Limb (tissue), 2 donors: Measurements from ENCODE around the gene SAMD14.

Source experiments
- DNase-seq, 2 donors: peaks; one replicate each; pipeline ENCODE4 v3.0.0-alpha.2; 2016; ENCODE audit errors: extremely low spot score in 2 of 2

The SAMD14 gene

DNA sequence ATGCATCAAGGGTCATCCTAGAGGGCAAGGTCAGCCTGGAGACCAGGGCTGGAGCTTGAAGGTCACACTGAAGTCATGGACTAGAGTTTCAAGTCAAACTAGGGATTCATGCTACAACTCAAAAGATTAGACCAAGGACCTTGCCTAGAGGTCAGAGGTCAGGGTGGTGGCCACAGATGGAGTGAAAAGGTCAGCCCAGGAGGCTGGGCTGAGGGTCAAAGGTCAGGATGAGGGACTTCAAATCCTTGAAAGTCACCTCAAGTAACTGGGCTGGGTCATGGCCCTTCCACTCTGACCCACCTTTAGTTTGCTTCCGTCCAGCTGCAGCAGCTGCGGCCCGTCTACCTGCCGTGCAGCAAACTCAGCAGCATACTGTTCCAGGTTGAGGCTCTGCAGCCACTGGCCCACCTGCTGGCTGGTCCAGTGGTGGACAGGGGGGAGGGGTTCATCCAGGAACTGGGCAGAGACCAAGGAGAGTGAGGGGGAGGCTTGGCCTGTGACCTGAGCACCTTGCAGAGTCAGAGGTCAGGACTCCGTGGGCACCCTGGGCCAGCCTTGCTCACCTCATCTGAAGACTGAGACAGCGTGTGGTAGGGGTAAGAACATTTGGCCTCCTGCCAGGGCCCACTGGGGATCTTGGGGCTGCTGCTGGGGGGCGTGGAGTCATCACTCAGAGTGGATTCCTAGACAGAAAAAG lies 16.2 kb downstream of the SAMD14 start:
- no peak for DNase-seq

DNA sequence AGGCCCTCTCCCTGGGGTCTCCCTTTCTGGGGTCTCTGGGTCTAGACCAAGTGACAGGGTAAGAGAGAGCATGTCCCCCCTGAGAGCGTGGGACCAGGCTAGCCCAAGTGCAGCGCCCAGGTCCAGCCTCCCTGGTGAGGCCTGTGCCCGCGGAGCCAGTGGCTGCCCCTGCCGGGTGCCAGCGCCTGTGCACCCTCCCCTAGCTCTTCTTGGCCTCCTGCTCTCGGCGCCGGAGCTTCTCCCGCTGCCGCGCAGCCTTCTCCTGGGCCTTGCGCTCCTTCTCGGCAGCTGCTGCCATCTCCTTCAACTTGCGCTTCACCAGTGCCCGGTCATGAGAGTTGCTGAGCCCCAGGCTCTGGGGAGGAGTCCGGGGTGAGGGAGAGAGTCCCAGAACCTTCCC lies 17.3 kb downstream of the SAMD14 start:
- DNase-seq = no peak

GRCh38 chr17:50111673-50112655 lies 18.0 kb downstream of the SAMD14 start:
- DNase-seq = no peak

DNA sequence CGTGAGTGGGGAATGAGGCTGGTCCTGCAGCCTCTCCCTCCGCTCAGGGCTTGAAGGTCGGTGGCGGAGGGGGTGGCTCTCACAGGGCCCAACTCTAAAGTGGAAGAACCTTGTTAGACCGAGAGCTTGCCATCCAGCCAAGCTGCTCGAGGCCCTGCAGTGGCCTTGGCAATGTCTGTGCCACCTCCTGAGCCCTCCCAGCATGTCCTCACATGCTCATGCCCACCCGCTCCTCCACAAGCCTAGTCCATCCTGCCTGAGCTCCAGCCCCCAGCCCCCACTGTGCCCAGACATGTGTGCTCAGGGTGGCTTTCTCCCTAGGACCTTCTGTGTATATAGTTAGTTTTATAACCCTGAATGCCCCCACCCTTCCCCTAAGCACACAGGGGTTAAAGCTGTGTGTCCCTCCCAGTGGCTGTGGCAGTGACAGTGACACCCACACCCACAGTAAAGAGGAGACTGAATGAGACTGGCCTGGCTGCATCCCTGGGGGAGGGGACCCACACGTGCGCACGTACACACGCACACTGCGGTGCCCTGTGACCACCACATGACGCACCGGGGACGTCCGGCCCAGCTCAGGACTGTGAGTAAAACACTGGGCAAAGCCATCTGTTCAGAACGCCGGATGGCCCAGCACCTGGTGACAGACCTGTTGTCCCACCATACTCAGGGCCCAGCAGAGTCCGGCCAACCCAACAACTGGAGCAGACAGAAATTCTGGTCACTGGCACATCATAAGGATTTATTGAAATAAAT lies 19.2 kb downstream of the SAMD14 start:
- DNase-seq = no peak

DNA sequence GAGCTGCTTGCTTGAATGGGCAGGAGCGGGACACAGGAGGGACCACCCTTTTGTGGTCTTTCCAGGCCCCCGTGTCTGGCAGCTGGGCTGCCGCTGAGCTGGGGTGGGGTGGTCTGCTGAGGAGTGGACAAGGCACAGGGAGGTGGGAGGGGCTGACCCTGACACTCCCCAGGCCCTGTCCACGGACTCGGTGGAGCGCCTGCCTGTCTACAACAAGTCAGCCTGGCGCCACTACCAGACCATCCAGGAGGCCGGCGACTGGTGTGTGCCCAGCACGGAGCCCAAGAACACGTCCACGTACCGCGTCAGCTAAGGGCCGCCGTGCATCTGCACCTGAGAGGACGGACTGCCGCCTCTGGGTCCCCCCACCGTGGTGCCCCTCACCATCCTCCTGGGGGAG lies 20.2 kb downstream of the SAMD14 start:
- no peak for DNase-seq

GRCh38 chr17:50109207-50109606 lies 20.8 kb downstream of the SAMD14 start:
- no peak for DNase-seq

- DNase-seq = no peak
Measured at GRCh38 chr17:50108556-50108955, 21.4 kb downstream of the SAMD14 start.

DNA sequence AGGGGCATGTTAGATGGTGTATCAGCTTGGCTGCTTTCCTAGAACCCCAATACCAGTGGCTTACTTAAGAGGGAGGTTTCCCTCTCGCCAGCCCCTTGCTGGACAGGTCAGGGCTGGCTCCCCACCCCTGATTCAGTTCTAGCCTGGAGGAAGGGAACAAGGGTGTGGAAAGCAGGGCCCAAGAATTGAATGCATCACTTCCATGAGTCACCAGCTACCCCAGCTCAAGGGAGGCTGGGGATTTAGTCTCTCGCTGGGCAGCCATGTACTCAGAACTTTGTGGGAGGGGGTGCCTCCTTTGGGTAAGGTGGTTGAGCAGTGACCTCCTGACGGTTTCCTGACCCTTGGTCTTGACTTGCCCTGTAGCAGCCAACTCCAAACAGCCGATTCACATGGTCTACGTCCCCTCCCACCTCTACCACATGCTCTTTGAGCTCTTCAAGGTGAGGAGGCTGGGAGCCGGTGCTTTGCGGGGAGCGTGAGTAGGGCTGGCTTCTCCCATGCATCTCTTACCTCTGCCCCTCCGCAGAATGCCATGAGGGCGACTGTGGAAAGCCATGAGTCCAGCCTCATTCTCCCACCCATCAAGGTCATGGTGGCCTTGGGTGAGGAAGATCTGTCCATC lies 22.1 kb downstream of the SAMD14 start:
- no peak for DNase-seq

DNA sequence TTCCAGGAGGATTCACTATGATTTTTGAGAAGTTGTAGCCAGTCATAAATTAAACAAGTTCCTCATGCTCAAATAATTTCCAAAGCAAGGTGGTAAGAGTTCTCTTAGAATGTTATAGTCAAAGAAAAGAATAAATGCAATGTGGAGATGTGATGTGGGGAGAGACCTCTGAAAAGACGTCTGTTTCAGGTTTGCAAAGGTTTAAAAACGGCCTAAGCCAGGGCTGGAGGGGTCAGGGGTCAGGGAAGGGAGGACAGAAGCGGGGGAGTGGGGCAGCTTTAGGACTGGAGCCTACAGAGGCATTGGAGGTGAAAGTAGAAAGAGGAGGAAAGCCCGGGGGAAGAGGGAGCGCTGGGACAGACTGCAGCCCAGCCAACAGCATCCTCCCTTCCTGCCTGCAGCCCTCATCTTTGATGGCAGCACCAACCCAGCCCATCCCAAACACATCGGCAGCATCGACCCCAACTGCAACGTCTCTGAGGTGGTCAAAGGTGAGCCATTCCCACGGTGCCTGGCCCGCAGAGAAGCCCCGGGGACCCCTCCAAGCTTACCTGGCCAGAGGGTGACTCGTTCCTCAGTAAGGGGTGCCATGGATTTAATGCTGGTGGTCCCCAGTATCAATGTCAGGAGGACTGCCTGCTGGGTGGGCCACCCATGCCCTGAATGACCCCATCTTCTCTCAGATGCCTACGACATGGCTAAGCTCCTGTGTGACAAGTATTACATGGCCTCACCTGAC lies 23.4 kb downstream of the SAMD14 start:
- DNase-seq = no peak

DNA sequence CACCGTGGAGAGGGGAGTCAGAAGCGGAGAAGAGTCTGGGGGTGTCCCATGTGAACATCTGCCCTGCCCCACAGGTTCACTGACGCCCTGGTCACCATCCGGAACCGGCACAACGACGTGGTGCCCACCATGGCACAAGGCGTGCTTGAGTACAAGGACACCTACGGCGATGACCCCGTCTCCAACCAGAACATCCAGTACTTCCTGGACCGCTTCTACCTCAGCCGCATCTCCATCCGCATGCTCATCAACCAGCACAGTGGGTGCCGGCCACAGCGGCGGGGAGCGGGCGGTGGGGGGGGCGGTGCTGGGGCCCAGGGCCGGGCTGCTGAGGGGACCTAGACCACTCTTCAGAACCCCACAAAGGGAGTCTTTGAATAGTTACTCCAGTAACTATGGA lies 24.1 kb downstream of the SAMD14 start:
- DNase-seq = no peak

- no peak for DNase-seq
Measured at GRCh38 chr17:50103941-50104340, 26.0 kb downstream of the SAMD14 start.

GRCh38 chr17:50103252-50103651 lies 26.7 kb downstream of the SAMD14 start:
- DNase-seq = no peak

- DNase-seq = no peak
Measured at GRCh38 chr17:50102164-50102991, 27.6 kb downstream of the SAMD14 start.

- no peak for DNase-seq
Measured at GRCh38 chr17:50101346-50102163, 28.4 kb downstream of the SAMD14 start.

DNA sequence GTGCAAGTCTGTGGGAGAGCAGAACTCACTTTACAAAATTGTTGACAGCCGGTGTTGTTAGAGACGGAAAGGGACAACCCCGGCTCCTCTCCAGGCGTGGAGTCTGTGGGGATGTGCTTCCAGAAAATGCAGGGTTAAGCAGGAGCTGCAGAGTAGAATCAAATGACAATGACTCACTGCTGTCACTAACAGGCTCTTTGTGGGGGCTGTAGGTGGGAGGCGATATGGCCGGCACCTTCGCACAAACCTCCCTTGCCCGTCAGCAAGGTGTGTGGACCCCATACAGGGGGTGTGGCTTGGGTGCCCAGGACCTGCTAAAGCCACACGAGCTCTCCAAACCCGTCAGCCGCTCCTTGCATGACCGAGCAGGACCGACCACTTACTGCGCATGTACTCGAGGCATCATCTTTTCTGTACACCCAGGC lies 29.0 kb downstream of the SAMD14 start:
- DNase-seq = no peak

GRCh38 chr17:50100480-50100883 lies 29.5 kb downstream of the SAMD14 start:
- no peak for DNase-seq

- DNase-seq = no peak
Measured at GRCh38 chr17:50099003-50099402, 31.0 kb downstream of the SAMD14 start.

- no peak for DNase-seq
Measured at GRCh38 chr17:50098583-50098982, 31.4 kb downstream of the SAMD14 start.

DNA sequence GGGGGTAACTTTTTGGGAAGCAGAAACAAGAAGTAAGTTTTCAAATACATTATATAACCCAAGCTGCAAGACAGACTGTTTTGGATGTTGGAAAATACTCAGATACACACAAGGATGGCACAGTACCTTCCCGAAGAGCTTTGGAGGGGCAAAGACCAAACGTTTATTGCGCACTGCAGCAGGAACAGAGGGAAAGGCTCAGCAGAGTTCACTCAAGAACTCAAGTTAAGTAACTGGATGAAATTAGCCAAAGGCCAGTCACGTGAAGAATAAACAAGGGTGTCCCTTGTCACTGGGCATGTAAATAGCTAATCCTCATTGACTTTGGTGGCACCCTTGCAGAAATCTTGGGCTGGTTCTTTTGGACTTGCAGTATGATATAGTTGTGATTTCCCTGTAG lies 32.0 kb downstream of the SAMD14 start:
- no peak for DNase-seq
